DOHH2 (cell line): ENCODE data around the gene OR14C36.

Source experiments
- CTCF ChIP-seq: fragments of 200-600 bp; sonication (generic); IDR thresholded peaks from one replicate; pipeline ENCODE4 v1.5.1; 2014; ENCODE audit warnings: antibody characterized with exemption, mild to moderate bottlenecking, low read depth, low read length; ENCODE audit not compliant: poor library complexity, severe bottlenecking
- EZH2phosphoT487 ChIP-seq: fragments of 200-600 bp; sonication (generic); IDR thresholded peaks from 2 replicates; pipeline ENCODE4 v1.6.1; 2017; ENCODE audit warnings: borderline replicate concordance, mild to moderate bottlenecking, antibody characterized with exemption, low read length, moderate library complexity, mixed read lengths

GRCh38 chr1:248373761-248374160 is 25.2 kb downstream of the OR14C36 start:
- no peak for TF ChIP-seq CTCF
- TF ChIP-seq EZH2phosphoT487, result no peak
